ENCODE results near the gene DCLK1. TPM values are rescaled to one million over a fixed set of nuclear protein-coding genes. Genes with fewer than 3 reads are reported as not detected.

The DCLK1 gene
- total RNA-seq, 1 experiment from 2014 or later: 36.2 TPM

DNA sequence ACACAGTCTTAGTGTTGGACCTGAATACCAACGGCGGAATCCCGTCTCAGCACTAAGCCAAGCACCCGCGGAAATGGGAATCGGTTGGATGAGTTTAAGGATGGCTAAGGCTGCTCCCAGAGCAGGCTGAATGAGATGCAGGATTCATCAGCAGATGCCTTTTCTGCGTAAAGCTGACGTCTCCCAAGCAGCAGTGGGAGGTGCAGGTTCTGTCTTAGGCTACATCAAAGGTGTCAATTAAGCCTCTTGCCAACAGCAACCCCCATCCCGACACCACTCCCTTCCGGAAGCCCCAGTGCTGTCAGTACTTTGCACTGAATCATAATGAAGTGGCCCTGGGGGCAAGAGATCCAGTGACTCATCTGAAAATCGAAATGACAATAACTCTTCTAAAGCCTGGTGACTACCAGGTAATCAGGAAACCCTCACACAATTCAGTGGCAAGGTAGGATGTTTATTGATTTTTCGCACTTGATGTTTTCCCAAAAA, 275.6 kb downstream of the DCLK1 start:
- H3K14ac ChIP-seq (ENCODE audit: insufficient read depth, low read length): peak overlapping the region; percentile 53
- peak overlapping the region; percentile 66 for H3K18ac ChIP-seq (ENCODE audit: insufficient read length, low read depth, low read length)
- Mint-ChIP-seq H3K4me1 (peaks cover 79 to 86% of the 10 kb centered on the region in 2 experiments), H3K4me3 (peak overlapping the region; percentile 67 to 69), H3K9me3 (no peaks in the 10 kb centered on the region; a peak in 1 of 5 replicates), H3K27me3 (ENCODE audit: low read depth) (no peaks in the 10 kb centered on the region), H3K27ac (peak overlapping the region; percentile 90 to 95 (median 94)), H3K36me3 (ENCODE audit: insufficient read depth in 1 of 3, low read depth in 3 of 3) (peaks cover 3 to 35% (median 18%) of the 10 kb centered on the region in 3 experiments)
- H3T11ph ChIP-seq (ENCODE audit: low read length): no peak overlapping the region
- no peaks in the 10 kb centered on the region for H3K27me3 ChIP-seq (ENCODE audit: insufficient read depth, low read length)
- peaks cover 30% of the 10 kb centered on the region; the same call in 1 of the 2 replicates for H3K4me1 ChIP-seq (ENCODE audit: insufficient read depth, low read length)
- H3K4me2 ChIP-seq (ENCODE audit: insufficient read depth, insufficient read length, low read length): peak overlapping the region; percentile 80
- H3K9me3 ChIP-seq (ENCODE audit: control insufficient read depth, low read depth, low read length): no peaks in the 10 kb centered on the region
- H3K79me2 ChIP-seq (ENCODE audit: insufficient read depth, low read length): no peaks in the 10 kb centered on the region; the same call in 1 of the 2 replicates
- H3K9ac ChIP-seq (ENCODE audit: extremely low read depth, insufficient read length, low read length): peak overlapping the region; percentile 67
- TF ChIP-seq, protein P1, sequence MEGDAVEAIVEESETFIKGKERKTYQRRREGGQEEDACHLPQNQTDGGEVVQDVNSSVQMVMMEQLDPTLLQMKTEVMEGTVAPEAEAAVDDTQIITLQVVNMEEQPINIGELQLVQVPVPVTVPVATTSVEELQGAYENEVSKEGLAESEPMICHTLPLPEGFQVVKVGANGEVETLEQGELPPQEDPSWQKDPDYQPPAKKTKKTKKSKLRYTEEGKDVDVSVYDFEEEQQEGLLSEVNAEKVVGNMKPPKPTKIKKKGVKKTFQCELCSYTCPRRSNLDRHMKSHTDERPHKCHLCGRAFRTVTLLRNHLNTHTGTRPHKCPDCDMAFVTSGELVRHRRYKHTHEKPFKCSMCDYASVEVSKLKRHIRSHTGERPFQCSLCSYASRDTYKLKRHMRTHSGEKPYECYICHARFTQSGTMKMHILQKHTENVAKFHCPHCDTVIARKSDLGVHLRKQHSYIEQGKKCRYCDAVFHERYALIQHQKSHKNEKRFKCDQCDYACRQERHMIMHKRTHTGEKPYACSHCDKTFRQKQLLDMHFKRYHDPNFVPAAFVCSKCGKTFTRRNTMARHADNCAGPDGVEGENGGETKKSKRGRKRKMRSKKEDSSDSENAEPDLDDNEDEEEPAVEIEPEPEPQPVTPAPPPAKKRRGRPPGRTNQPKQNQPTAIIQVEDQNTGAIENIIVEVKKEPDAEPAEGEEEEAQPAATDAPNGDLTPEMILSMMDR (conservative IDR thresholded peaks at IDR 0.05): no peak
- H2BK15ac ChIP-seq (ENCODE audit: low read depth, low read length): no peak overlapping the region; the same call in 1 of the 2 replicates
- peak overlapping the region; percentile 6 for H2BK5ac ChIP-seq (ENCODE audit: insufficient read length, low read length)
- H3K23me2 ChIP-seq (ENCODE audit: insufficient read length, low read depth, low read length, poor library complexity, severe bottlenecking): peaks cover 4% of the 10 kb centered on the region
- H4K91ac ChIP-seq (ENCODE audit: insufficient read length, low read depth, low read length): no peak overlapping the region
- H4K8ac ChIP-seq (replicated peaks; ENCODE audit: insufficient read length, low read depth, low read length): no peak overlapping the region
- H3K79me1 ChIP-seq (ENCODE audit: insufficient read depth, low read depth, low read length, poor library complexity, severe bottlenecking): no peaks in the 10 kb centered on the region
- peak overlapping the region; percentile 23 for H4K5ac ChIP-seq (ENCODE audit: insufficient read length, low read depth, low read length)
- H4K20me1 ChIP-seq (ENCODE audit: control insufficient read depth, insufficient read depth, insufficient read length): no peaks in the 10 kb centered on the region
- H2AK5ac ChIP-seq (ENCODE audit: insufficient read length, low read length): no peak overlapping the region
- no peak overlapping the region for H2BK120ac ChIP-seq (ENCODE audit: low read depth, low read length, poor library complexity, severe bottlenecking)
- DNase-seq: peak; percentile 97
- H2BK20ac ChIP-seq (ENCODE audit: low read depth, low read length, poor library complexity, severe bottlenecking): peak overlapping the region; percentile 79
- H3K4ac ChIP-seq (ENCODE audit: low read depth, low read length): no peak overlapping the region; the same call in 1 of the 2 replicates
- peak overlapping the region; percentile 96 for H3K27ac ChIP-seq (ENCODE audit: insufficient read length, low read depth, low read length)
- no peak overlapping the region for H3K56ac ChIP-seq (ENCODE audit: insufficient read length, low read depth, low read length)
- H2AFZ ChIP-seq (ENCODE audit: low read length): peak overlapping the region; percentile 53
- no peak overlapping the region for H3K23ac ChIP-seq (ENCODE audit: insufficient read length, low read depth, low read length)
- H2BK12ac ChIP-seq (ENCODE audit: insufficient read length, low read depth, low read length): peak overlapping the region; percentile 94
- no CpG with 5 or more reads among the region's 12 CpGs for WGBS (ENCODE audit: extremely low coverage, insufficient read length, low lambda C conversion rate)
